GM19240 (cell line): ENCODE measurements around the gene SLC36A1.

ENCODE experiments used
- DNase-seq: peaks from one replicate; pipeline ENCODE4 v3.0.0; 2011; ENCODE audit warnings: low spot score; ENCODE audit not compliant: insufficient read length

The SLC36A1 gene

GRCh38 chr5:151532416-151532815, 85.0 kb downstream of the SLC36A1 start:
- no peak for DNase-seq

- DNase-seq = no peak
Observed at GRCh38 chr5:151534350-151534749, 86.9 kb downstream of the SLC36A1 start.

- no peak for DNase-seq
Observed at GRCh38 chr5:151537044-151537443, 89.6 kb downstream of the SLC36A1 start.

- no peak for DNase-seq
Observed at GRCh38 chr5:151541571-151541970, 94.2 kb downstream of the SLC36A1 start.
